IMR-90 (cell line): ENCODE results near the gene ARFGAP3. TPM values are rescaled to one million over a fixed set of nuclear protein-coding genes. Genes with fewer than 3 reads are reported as not detected.

Experiments
- ATAC-seq: fragments of 200-7000 bp; cut with Tn5 transposase; 2 replicates; pipeline ENCODE4 v1.9.1; 2020; ENCODE audit warnings: low read depth, mild to moderate bottlenecking, moderate library complexity
- BruUV-seq: library from RNA; stranded (reverse); fragments of 400-500 nt; replicated peaks from 2 replicates; lab custom pipeline; 2021; lab: Mats Ljungman, UMichigan
- CTCF ChIA-PET: fragments of 300-600 bp; formaldehyde crosslinking; extraction: SDS; loops from one replicate; lab custom pipeline; 2021; ENCODE audit warnings: antibody characterized with exemption; lab: Yijun Ruan, JAX
- POLR2A ChIA-PET: fragments of 300-600 bp; sonication (Branson Sonifier 250); formaldehyde crosslinking; loops from one replicate; lab custom pipeline; 2022; ENCODE audit warnings: antibody characterized with exemption; ENCODE audit not compliant: unreplicated experiment; lab: Charles Lee
- DNase-seq: peaks from one replicate; pipeline ENCODE4 v3.0.0; 2013
- H2AFZ ChIP-seq: replicated peaks from 2 replicates; pipeline ENCODE3; 2013; ENCODE audit warnings: low read length, mild to moderate bottlenecking; ENCODE audit not compliant: poor library complexity
- H2AK5ac ChIP-seq: 2 replicates; pipeline ENCODE4 v1.6.1; 2013; ENCODE audit warnings: low read depth, low read length, inconsistent platforms
- H2AK9ac ChIP-seq: replicated peaks from 2 replicates; pipeline ENCODE3; 2013; ENCODE audit warnings: mild to moderate bottlenecking, low read depth, low read length, moderate library complexity; ENCODE audit not compliant: poor library complexity
- H2BK120ac ChIP-seq: 2 replicates; pipeline ENCODE4 v1.6.1; 2013; ENCODE audit warnings: low read depth, low read length, inconsistent platforms
- H2BK15ac ChIP-seq: 3 replicates; pipeline ENCODE4 v1.6.1; 2013; ENCODE audit warnings: low read depth, low read length, inconsistent platforms
- H2BK20ac ChIP-seq: 2 replicates; pipeline ENCODE4 v1.6.1; 2013; ENCODE audit warnings: low read depth, mild to moderate bottlenecking, inconsistent platforms, low read length, moderate library complexity
- H2BK5ac ChIP-seq: 2 replicates; pipeline ENCODE4 v1.6.1; 2013; ENCODE audit warnings: mild to moderate bottlenecking, low read depth, low read length, inconsistent platforms; ENCODE audit not compliant: poor library complexity, severe bottlenecking
- H3K14ac ChIP-seq: replicated peaks from 2 replicates; pipeline ENCODE4 v1.6.1; 2013; ENCODE audit warnings: low read depth, low read length, inconsistent platforms
- H3K18ac ChIP-seq: 2 replicates; pipeline ENCODE4 v1.6.1; 2013; ENCODE audit warnings: low read depth, low read length, control low read depth
- H3K23ac ChIP-seq: 2 replicates; pipeline ENCODE4 v1.6.1; 2013; ENCODE audit warnings: low read depth, low read length, inconsistent platforms
- H3K27ac ChIP-seq: 2 replicates; pipeline ENCODE4 v1.5.1; 2013; ENCODE audit warnings: mild to moderate bottlenecking, control low read depth, low read length; ENCODE audit not compliant: insufficient read depth
- H3K27me3 ChIP-seq: 2 replicates; pipeline ENCODE4 v1.6.1; 2013; ENCODE audit warnings: low read length; ENCODE audit not compliant: control insufficient read depth, insufficient read depth
- H3K36me3 ChIP-seq: 2 replicates; pipeline ENCODE4 v1.6.1; 2013; ENCODE audit warnings: low read length, mixed read lengths; ENCODE audit not compliant: control insufficient read depth, insufficient read depth
- H3K4ac ChIP-seq: 2 replicates; pipeline ENCODE4 v1.6.1; 2013; ENCODE audit warnings: low read depth, low read length, inconsistent platforms
- H3K4me1 ChIP-seq: 2 replicates; pipeline ENCODE4 v1.6.1; 2013; ENCODE audit warnings: low read length, mixed read lengths; ENCODE audit not compliant: control insufficient read depth, insufficient read depth
- H3K4me2 ChIP-seq: 2 replicates; pipeline ENCODE4 v1.6.1; 2013; ENCODE audit warnings: low read depth, mild to moderate bottlenecking, control low read depth, low read length, moderate library complexity
- H3K4me3 ChIP-seq: 2 replicates; pipeline ENCODE4 v1.5.1; 2013; ENCODE audit warnings: low read depth, mild to moderate bottlenecking, control low read depth, low read length, moderate library complexity; ENCODE audit not compliant: insufficient read depth
- H3K56ac ChIP-seq: 2 replicates; pipeline ENCODE4 v1.6.1; 2013; ENCODE audit warnings: low read length, inconsistent platforms; ENCODE audit not compliant: insufficient read depth; ENCODE audit errors: extremely low read depth
- H3K79me1 ChIP-seq, 2 experiments: 2 replicates each; pipeline ENCODE4 v1.6.1; 2013; ENCODE audit warnings: low read length in 2 of 2, inconsistent platforms in 1 of 2, low read depth in 1 of 2
- H3K9ac ChIP-seq: 2 replicates; pipeline ENCODE4 v1.6.1; 2013; ENCODE audit warnings: low read depth, low read length, control low read depth
- H3K9me1 ChIP-seq: 2 replicates; pipeline ENCODE4 v1.6.1; 2013; ENCODE audit warnings: low read length, inconsistent platforms; ENCODE audit not compliant: insufficient read depth
- H3K9me3 ChIP-seq: 2 replicates; pipeline ENCODE4 v1.6.1; 2013; ENCODE audit warnings: low read length; ENCODE audit not compliant: control insufficient read depth, insufficient read depth
- H4K20me1 ChIP-seq: 2 replicates; pipeline ENCODE4 v1.6.1; 2013; ENCODE audit warnings: low read length, inconsistent platforms; ENCODE audit not compliant: insufficient read depth
- H4K5ac ChIP-seq: 2 replicates; pipeline ENCODE4 v1.6.1; 2013; ENCODE audit warnings: mild to moderate bottlenecking, low read depth, low read length, control low read depth
- H4K8ac ChIP-seq, 2 experiments: 2 replicates each; pipeline ENCODE4 v1.6.1; 2013; ENCODE audit warnings: low read depth in 2 of 2, low read length in 2 of 2, control low read depth in 1 of 2, inconsistent platforms in 1 of 2
- H4K91ac ChIP-seq: 2 replicates; pipeline ENCODE4 v1.6.1; 2013; ENCODE audit warnings: low read depth, low read length, inconsistent platforms; ENCODE audit not compliant: insufficient read depth
- BHLHE40 ChIP-seq: fragments of 150-350 bp; IDR thresholded peaks from 2 replicates; pipeline ENCODE4 v1.6.1; 2016; ENCODE audit warnings: mild to moderate bottlenecking, low read depth, low read length
- CEBPB ChIP-seq: IDR thresholded peaks from 2 replicates; pipeline ENCODE4 v1.6.1; 2012; ENCODE audit warnings: low read depth, low read length, improper control_type of control experiment
- CHD1 ChIP-seq: IDR thresholded peaks from 2 replicates; pipeline ENCODE4 v1.6.1; 2012; ENCODE audit warnings: low read depth, low read length, improper control_type of control experiment
- FOS ChIP-seq: fragments of 150-350 bp; IDR thresholded peaks from 2 replicates; pipeline ENCODE4 v1.6.1; 2016; ENCODE audit warnings: low read depth, low read length
- MAFK ChIP-seq: IDR thresholded peaks from 2 replicates; pipeline ENCODE4 v1.6.1; 2012; ENCODE audit warnings: low read depth, low read length, improper control_type of control experiment
- MAZ ChIP-seq: IDR thresholded peaks from 2 replicates; pipeline ENCODE4 v1.6.1; 2012; ENCODE audit warnings: low read depth, mild to moderate bottlenecking, low read length, improper control_type of control experiment, moderate library complexity, borderline replicate concordance
- MXI1 ChIP-seq: IDR thresholded peaks from 2 replicates; pipeline ENCODE4 v1.6.1; 2012; ENCODE audit warnings: low read depth, mild to moderate bottlenecking, low read length, moderate library complexity, borderline replicate concordance
- NFE2L2 ChIP-seq: fragments of 150-350 bp; IDR thresholded peaks from 2 replicates; pipeline ENCODE4 v1.6.1; 2016; ENCODE audit warnings: low read depth, mild to moderate bottlenecking, low read length
- POLR2A ChIP-seq: IDR thresholded peaks from 2 replicates; pipeline ENCODE4 v1.6.1; 2012; ENCODE audit warnings: mild to moderate bottlenecking, low read depth, low read length
- RAD21 ChIP-seq: IDR thresholded peaks from 2 replicates; pipeline ENCODE4 v1.6.1; 2012; ENCODE audit warnings: low read length, improper control_type of control experiment
- RCOR1 ChIP-seq: IDR thresholded peaks from 2 replicates; pipeline ENCODE4 v1.6.1; 2012; ENCODE audit warnings: mild to moderate bottlenecking, low read length, improper control_type of control experiment; ENCODE audit not compliant: insufficient replicate concordance
- RFX5 ChIP-seq: IDR thresholded peaks from 2 replicates; pipeline ENCODE4 v1.8.0; 2012; ENCODE audit warnings: low read depth, mild to moderate bottlenecking, low read length, moderate library complexity
- SMC3 ChIP-seq: fragments of 150-350 bp; IDR thresholded peaks from 2 replicates; pipeline ENCODE4 v1.6.1; 2016; ENCODE audit warnings: low read depth, mild to moderate bottlenecking, antibody characterized with exemption, low read length, moderate library complexity
- WGBS, 2 experiments: methylation state at CpG; one replicate each; pipeline versions ENCODE4 v1.1.5 to v1.1.7; 2013; ENCODE audit warnings: missing lambda C conversion rate in 2 of 2; ENCODE audit not compliant: insufficient read length in 1 of 2; ENCODE audit errors: extremely low coverage in 2 of 2; 5-methylcytosine and 5-hydroxymethylcytosine counted together
- dilution Hi-C: fragments of 300-500 bp; cut with HindIII; formaldehyde crosslinking; loops from one replicate; pipeline ENCODE4 v1.14.3; 2018; ENCODE audit warnings: low sequenced_read_pairs; ENCODE audit not compliant: unreplicated experiment
- in situ Hi-C: fragments of 300-500 bp; cut with MboI; formaldehyde crosslinking; loops from 3 replicates; pipeline ENCODE4 v1.14.3; 2019; ENCODE audit warnings: low sequenced_read_pairs, inconsistent platforms, mixed read lengths
- intact Hi-C: fragments of 100-400 bp; cut with micrococcal nuclease; formaldehyde crosslinking; loops from 2 replicates; pipeline ENCODE4 v1.10.0; 2022
- polyA plus RNA-seq, 3 experiments: library from polyadenylated mRNA; depleted of rRNA; stranded (reverse); fragments of >200 nt; gene quantifications; 2 replicates each; pipeline ENCODE4 v1.2.3, GENCODE V29; 2012; ENCODE audit warnings: low replicate concordance in 1 of 3
- total RNA-seq: library from RNA; depleted of rRNA; stranded (reverse); fragments of >200 nt; gene quantifications from 2 replicates; pipeline ENCODE4 v1.2.3, GENCODE V29; 2012
- TF ChIP-seq, protein P1 (sequence below): fragments of 150-350 bp; IDR thresholded peaks from 2 replicates; pipeline ENCODE4 v1.6.1; 2016; ENCODE audit warnings: low read depth, mild to moderate bottlenecking, low read length, moderate library complexity, borderline replicate concordance
- TF ChIP-seq, protein P2 (sequence below): fragments of 150-350 bp; IDR thresholded peaks from 2 replicates; pipeline ENCODE4 v1.6.1; 2017; ENCODE audit warnings: mild to moderate bottlenecking, antibody characterized with exemption, low read length, low read depth
- TF ChIP-seq, protein P3 (sequence below): conservative IDR thresholded peaks from 2 replicates; pipeline ENCODE4 v1.5.1; 2012; ENCODE audit warnings: mild to moderate bottlenecking, low read depth, low read length, improper control_type of control experiment

Gene ARFGAP3
- total and polyA plus RNA-seq, 2 of the 4 experiments (the other 2 are of a cell fraction) = 50.0 to 70.1 TPM

DNA sequence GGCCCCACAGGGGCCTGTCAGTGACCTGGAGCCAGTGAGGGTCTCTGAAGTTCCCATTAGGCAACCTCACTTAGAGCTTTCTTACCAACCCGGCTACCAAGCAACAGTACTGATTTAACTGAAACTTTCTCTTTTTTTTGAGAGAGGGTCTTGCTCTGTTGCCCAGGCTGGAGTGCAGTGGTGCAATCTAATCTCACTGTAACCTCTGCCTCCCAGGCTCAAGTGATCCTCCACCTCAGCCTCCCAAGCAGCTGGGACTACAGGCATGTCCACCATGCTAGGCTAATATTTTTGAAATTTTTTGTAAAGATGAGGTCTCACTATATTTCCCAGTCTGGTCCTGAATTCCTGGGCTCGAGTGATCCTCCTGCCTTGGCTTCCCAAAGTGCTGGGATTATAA is 42.5 kb downstream of the ARFGAP3 start:
- no TSS peak for BruUV-seq
- Histone ChIP-seq H2AK9ac (no peak overlapping the region), H3K9ac (no peak overlapping the region), H3K36me3 (peaks cover 40% of the 10 kb centered on the region), H3K4me1 (peaks cover 9% of the 10 kb centered on the region), H4K91ac (no peak overlapping the region), H3K4me2 (no peak overlapping the region), H4K20me1 (peaks cover 12% of the 10 kb centered on the region), H3K18ac (no peak overlapping the region), H2BK20ac (no peak overlapping the region), H4K8ac (no peak overlapping the region), H3K14ac (no peak overlapping the region), H3K23ac (no peak overlapping the region), H3K4me3 (no peak overlapping the region), H3K27ac (no peak overlapping the region), H2BK15ac (no peak overlapping the region), H3K27me3 (no peaks in the 10 kb centered on the region), H2BK120ac (no peak overlapping the region), H2AFZ (no peak overlapping the region), H2AK5ac (no peak overlapping the region), H3K9me1 (peaks cover 10% of the 10 kb centered on the region; the same call in 1 of the 2 replicates), H3K79me1 (peaks cover 18 to 59% of the 10 kb centered on the region in 2 experiments; a peak in 3 of 4 replicates), H3K9me3 (no peaks in the 10 kb centered on the region), H2BK5ac (no peak overlapping the region), H4K5ac (no peak overlapping the region), H3K56ac (no peak overlapping the region), H3K4ac (no peak overlapping the region)
- ATAC-seq (no peak), DNase-seq (no peak)
- WGBS, 2 experiments = no CpG with 5 or more reads among the region's 2 CpGs
- ChIA-PET POLR2A (no interaction called here), CTCF (no interaction called here)
- intact Hi-C loops (no loop called here), in situ Hi-C loops (loop anchor here (5.0 kb wide), 1 partner anchor 162 kb away; no protein-coding TSS in a partner anchor), dilution Hi-C loops (no loop called here)
- TF ChIP-seq BHLHE40 (no peak), NFE2L2 (no peak), FOS (no peak), MAZ (no peak), RCOR1 (no peak), RAD21 (no peak), POLR2A (no peak), RFX5 (no peak), CEBPB (no peak), MAFK (no peak), SMC3 (no peak), MXI1 (no peak), CHD1 (no peak)
- TF ChIP-seq, protein P1, sequence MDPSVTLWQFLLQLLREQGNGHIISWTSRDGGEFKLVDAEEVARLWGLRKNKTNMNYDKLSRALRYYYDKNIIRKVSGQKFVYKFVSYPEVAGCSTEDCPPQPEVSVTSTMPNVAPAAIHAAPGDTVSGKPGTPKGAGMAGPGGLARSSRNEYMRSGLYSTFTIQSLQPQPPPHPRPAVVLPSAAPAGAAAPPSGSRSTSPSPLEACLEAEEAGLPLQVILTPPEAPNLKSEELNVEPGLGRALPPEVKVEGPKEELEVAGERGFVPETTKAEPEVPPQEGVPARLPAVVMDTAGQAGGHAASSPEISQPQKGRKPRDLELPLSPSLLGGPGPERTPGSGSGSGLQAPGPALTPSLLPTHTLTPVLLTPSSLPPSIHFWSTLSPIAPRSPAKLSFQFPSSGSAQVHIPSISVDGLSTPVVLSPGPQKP = no peak
- TF ChIP-seq, protein P2, sequence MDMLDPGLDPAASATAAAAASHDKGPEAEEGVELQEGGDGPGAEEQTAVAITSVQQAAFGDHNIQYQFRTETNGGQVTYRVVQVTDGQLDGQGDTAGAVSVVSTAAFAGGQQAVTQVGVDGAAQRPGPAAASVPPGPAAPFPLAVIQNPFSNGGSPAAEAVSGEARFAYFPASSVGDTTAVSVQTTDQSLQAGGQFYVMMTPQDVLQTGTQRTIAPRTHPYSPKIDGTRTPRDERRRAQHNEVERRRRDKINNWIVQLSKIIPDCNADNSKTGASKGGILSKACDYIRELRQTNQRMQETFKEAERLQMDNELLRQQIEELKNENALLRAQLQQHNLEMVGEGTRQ = no peak
- TF ChIP-seq, protein P3, sequence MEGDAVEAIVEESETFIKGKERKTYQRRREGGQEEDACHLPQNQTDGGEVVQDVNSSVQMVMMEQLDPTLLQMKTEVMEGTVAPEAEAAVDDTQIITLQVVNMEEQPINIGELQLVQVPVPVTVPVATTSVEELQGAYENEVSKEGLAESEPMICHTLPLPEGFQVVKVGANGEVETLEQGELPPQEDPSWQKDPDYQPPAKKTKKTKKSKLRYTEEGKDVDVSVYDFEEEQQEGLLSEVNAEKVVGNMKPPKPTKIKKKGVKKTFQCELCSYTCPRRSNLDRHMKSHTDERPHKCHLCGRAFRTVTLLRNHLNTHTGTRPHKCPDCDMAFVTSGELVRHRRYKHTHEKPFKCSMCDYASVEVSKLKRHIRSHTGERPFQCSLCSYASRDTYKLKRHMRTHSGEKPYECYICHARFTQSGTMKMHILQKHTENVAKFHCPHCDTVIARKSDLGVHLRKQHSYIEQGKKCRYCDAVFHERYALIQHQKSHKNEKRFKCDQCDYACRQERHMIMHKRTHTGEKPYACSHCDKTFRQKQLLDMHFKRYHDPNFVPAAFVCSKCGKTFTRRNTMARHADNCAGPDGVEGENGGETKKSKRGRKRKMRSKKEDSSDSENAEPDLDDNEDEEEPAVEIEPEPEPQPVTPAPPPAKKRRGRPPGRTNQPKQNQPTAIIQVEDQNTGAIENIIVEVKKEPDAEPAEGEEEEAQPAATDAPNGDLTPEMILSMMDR = no peak
